H9 (cell line): Measurements from ENCODE around the gene ZFR2. TPM values are rescaled to one million over a fixed set of nuclear protein-coding genes. Genes with fewer than 3 reads are reported as not detected.

Experiments
- DNase-seq: peaks from one replicate; pipeline ENCODE4 v3.0.0-alpha.2; 2017
- H2AFZ ChIP-seq: one replicate; pipeline ENCODE4 v1.6.1; 2013; ENCODE audit warnings: mild to moderate bottlenecking, low read length, control low read depth, moderate library complexity
- H2AK5ac ChIP-seq: 2 replicates; pipeline ENCODE4 v1.6.1; 2013; ENCODE audit warnings: low read length, control low read depth, mixed read lengths; ENCODE audit not compliant: insufficient read length
- H2BK120ac ChIP-seq: one replicate; pipeline ENCODE4 v1.6.1; 2013; ENCODE audit warnings: low read depth, mild to moderate bottlenecking, low read length, control low read depth, inconsistent platforms; ENCODE audit not compliant: poor library complexity, severe bottlenecking
- H2BK12ac ChIP-seq: 2 replicates; pipeline ENCODE4 v1.6.1; 2013; ENCODE audit warnings: low read length, control low read depth, mixed read lengths, low read depth; ENCODE audit not compliant: insufficient read length
- H2BK15ac ChIP-seq: 2 replicates; pipeline ENCODE4 v1.6.1; 2013; ENCODE audit warnings: low read depth, low read length, control low read depth
- H2BK20ac ChIP-seq: one replicate; pipeline ENCODE4 v1.6.1; 2013; ENCODE audit warnings: low read depth, mild to moderate bottlenecking, low read length, control low read depth, inconsistent platforms; ENCODE audit not compliant: poor library complexity, severe bottlenecking
- H2BK5ac ChIP-seq: 2 replicates; pipeline ENCODE4 v1.6.1; 2013; ENCODE audit warnings: low read length, control low read depth, mixed read lengths; ENCODE audit not compliant: insufficient read length
- H3K14ac ChIP-seq: 2 replicates; pipeline ENCODE4 v1.6.1; 2013; ENCODE audit warnings: low read length, control low read depth; ENCODE audit not compliant: insufficient read depth
- H3K18ac ChIP-seq: 2 replicates; pipeline ENCODE4 v1.6.1; 2013; ENCODE audit warnings: low read depth, mild to moderate bottlenecking, mixed read lengths, low read length, control low read depth; ENCODE audit not compliant: insufficient read length
- H3K23ac ChIP-seq: 2 replicates; pipeline ENCODE4 v1.6.1; 2013; ENCODE audit warnings: low read length, control low read depth, mixed read lengths, low read depth; ENCODE audit not compliant: insufficient read length
- H3K23me2 ChIP-seq: 2 replicates; pipeline ENCODE4 v1.6.1; 2013; ENCODE audit warnings: low read depth, mild to moderate bottlenecking, mixed read lengths, low read length, control low read depth; ENCODE audit not compliant: insufficient read length, poor library complexity, severe bottlenecking
- H3K27ac ChIP-seq: 2 replicates; pipeline ENCODE4 v1.5.1; 2013; ENCODE audit warnings: low read length, control low read depth, mixed read lengths, low read depth; ENCODE audit not compliant: insufficient read length
- H3K27me3 ChIP-seq: 2 replicates; pipeline ENCODE4 v1.6.1; 2013; ENCODE audit warnings: low read length, control low read depth, inconsistent platforms; ENCODE audit not compliant: insufficient read depth
- H3K4ac ChIP-seq: 2 replicates; pipeline ENCODE4 v1.6.1; 2013; ENCODE audit warnings: low read depth, mild to moderate bottlenecking, control low read depth, inconsistent platforms, low read length, moderate library complexity
- H3K4me1 ChIP-seq: 2 replicates; pipeline ENCODE4 v1.6.1; 2013; ENCODE audit warnings: low read length, control low read depth, inconsistent platforms; ENCODE audit not compliant: insufficient read depth
- H3K4me2 ChIP-seq: 2 replicates; pipeline ENCODE4 v1.6.1; 2013; ENCODE audit warnings: low read length, control low read depth, mixed read lengths; ENCODE audit not compliant: insufficient read length, insufficient read depth
- H3K56ac ChIP-seq: 2 replicates; pipeline ENCODE4 v1.6.1; 2013; ENCODE audit warnings: low read depth, mild to moderate bottlenecking, mixed read lengths, low read length, control low read depth; ENCODE audit not compliant: insufficient read length
- H3K79me1 ChIP-seq: 2 replicates; pipeline ENCODE4 v1.6.1; 2013; ENCODE audit warnings: low read depth, mild to moderate bottlenecking, moderate library complexity, low read length, control low read depth, inconsistent platforms; ENCODE audit not compliant: insufficient read depth, poor library complexity, severe bottlenecking
- H3K79me2 ChIP-seq: 2 replicates; pipeline ENCODE4 v1.6.1; 2013; ENCODE audit warnings: low read length, control low read depth, inconsistent platforms; ENCODE audit not compliant: insufficient read depth
- H3K9ac ChIP-seq: 2 replicates; pipeline ENCODE4 v1.6.1; 2013; ENCODE audit warnings: low read length, control low read depth, mixed read lengths; ENCODE audit not compliant: insufficient read length; ENCODE audit errors: extremely low read depth
- H3K9me3 ChIP-seq: one replicate; pipeline ENCODE4 v1.6.1; 2013; ENCODE audit warnings: low read depth, low read length, inconsistent platforms; ENCODE audit not compliant: control insufficient read depth
- H3T11ph ChIP-seq: one replicate; pipeline ENCODE4 v1.6.1; 2013; ENCODE audit warnings: mild to moderate bottlenecking, low read length, control low read depth, inconsistent platforms
- H4K20me1 ChIP-seq: one replicate; pipeline ENCODE4 v1.6.1; 2013; ENCODE audit not compliant: control insufficient read depth, insufficient read length, insufficient read depth
- H4K5ac ChIP-seq: 2 replicates; pipeline ENCODE4 v1.6.1; 2013; ENCODE audit warnings: low read depth, mild to moderate bottlenecking, mixed read lengths, low read length, control low read depth; ENCODE audit not compliant: insufficient read length
- H4K8ac ChIP-seq: replicated peaks from 2 replicates; pipeline ENCODE4 v1.6.1; 2013; ENCODE audit warnings: low read length, control low read depth, mixed read lengths, low read depth; ENCODE audit not compliant: insufficient read length
- H4K91ac ChIP-seq: 2 replicates; pipeline ENCODE4 v1.6.1; 2013; ENCODE audit warnings: low read depth, mild to moderate bottlenecking, moderate library complexity, mixed read lengths, low read length, control low read depth; ENCODE audit not compliant: insufficient read length
- H3K27ac Mint-ChIP-seq, 3 experiments: 2 replicates in 2 of 3; 3 replicates in 1 of 3; pipeline ENCODE4 v1.8.0; 2020 to 2021; ENCODE audit warnings: mixed read lengths in 3 of 3, mild to moderate bottlenecking in 1 of 3, moderate library complexity in 1 of 3
- H3K27me3 Mint-ChIP-seq: 2 replicates; pipeline ENCODE4 v1.8.0; 2021; ENCODE audit warnings: low read depth, mild to moderate bottlenecking, moderate library complexity, mixed read lengths
- H3K36me3 Mint-ChIP-seq, 3 experiments: 2 replicates in 2 of 3; 3 replicates in 1 of 3; pipeline ENCODE4 v1.8.0; 2020 to 2021; ENCODE audit warnings: low read depth in 3 of 3, mixed read lengths in 3 of 3; ENCODE audit not compliant: insufficient read depth in 1 of 3
- H3K4me1 Mint-ChIP-seq, 2 experiments: 2 replicates each; pipeline ENCODE4 v1.8.0; 2020; ENCODE audit warnings: mixed read lengths in 2 of 2
- H3K4me3 Mint-ChIP-seq, 2 experiments: 2 replicates in 1 of 2; 3 replicates in 1 of 2; pipeline ENCODE4 v1.8.0; 2020 to 2021; ENCODE audit warnings: mild to moderate bottlenecking in 2 of 2, mixed read lengths in 2 of 2, moderate library complexity in 1 of 2
- H3K9me3 Mint-ChIP-seq, 2 experiments: 2 replicates in 1 of 2; 3 replicates in 1 of 2; pipeline ENCODE4 v1.8.0; 2020; ENCODE audit warnings: mild to moderate bottlenecking in 2 of 2, mixed read lengths in 2 of 2, moderate library complexity in 1 of 2
- CTCF ChIP-seq: fragments of 200-600 bp; sonication (generic); conservative IDR thresholded peaks from 3 replicates; pipeline ENCODE4 v1.8.0; 2021; ENCODE audit warnings: antibody characterized with exemption, mild to moderate bottlenecking
- WGBS: extraction: QIAGEN DNeasy Blood & Tissue Kit; methylation state at CpG from one replicate; pipeline ENCODE4 v1.1.7; 2013; ENCODE audit warnings: missing lambda C conversion rate, low lambda C conversion rate, mixed read lengths; ENCODE audit not compliant: insufficient read length; ENCODE audit errors: extremely low coverage; 5-methylcytosine and 5-hydroxymethylcytosine counted together
- total RNA-seq: library from RNA; stranded (reverse); gene quantifications from 2 replicates; pipeline ENCODE4 v1.2.1, GENCODE V29; 2021

ZFR2 gene
- total RNA-seq, 1 experiment from 2014 or later = 18.3 TPM

GRCh38 chr19:3826163-3826562 lies 42.7 kb downstream of the ZFR2 start:
- no peak overlapping the region for H3K56ac ChIP-seq
- no peaks in the 10 kb centered on the region for H3K23me2 ChIP-seq
- no peaks in the 10 kb centered on the region for H3K9me3 ChIP-seq
- Mint-ChIP-seq H3K27me3 (peaks cover 23% of the 10 kb centered on the region), H3K36me3 (no peaks in the 10 kb centered on the region; a peak in 1 of 7 replicates), H3K27ac (no peak overlapping the region), H3K4me3 (no peak overlapping the region), H3K9me3 (no peaks in the 10 kb centered on the region), H3K4me1 (no peaks in the 10 kb centered on the region; a peak in 1 of 4 replicates)
- H3K4me1 ChIP-seq = no peaks in the 10 kb centered on the region
- no peak overlapping the region for H2AK5ac ChIP-seq
- no peak overlapping the region for H3K9ac ChIP-seq
- H4K91ac ChIP-seq = no peak overlapping the region
- no peak overlapping the region for H2BK5ac ChIP-seq
- no peak overlapping the region for H2AFZ ChIP-seq
- no peak for TF ChIP-seq CTCF
- no peak overlapping the region for H3K4me2 ChIP-seq
- H4K8ac ChIP-seq = no peak overlapping the region
- H3K18ac ChIP-seq = no peak overlapping the region
- no peak overlapping the region for H3K23ac ChIP-seq
- no peak overlapping the region for H3K27ac ChIP-seq
- no peak overlapping the region for H2BK20ac ChIP-seq
- no peak overlapping the region for H3T11ph ChIP-seq
- no peaks in the 10 kb centered on the region for H3K79me2 ChIP-seq
- H3K4ac ChIP-seq = no peak overlapping the region
- no peak overlapping the region for H4K5ac ChIP-seq
- H3K79me1 ChIP-seq = no peaks in the 10 kb centered on the region
- no peak for DNase-seq
- H2BK12ac ChIP-seq = no peak overlapping the region
- no peak overlapping the region for H2BK15ac ChIP-seq
- no peaks in the 10 kb centered on the region for H3K27me3 ChIP-seq
- no peak overlapping the region for H3K14ac ChIP-seq
- no CpG with 5 or more reads among the region's 12 CpGs for WGBS
- no peaks in the 10 kb centered on the region for H4K20me1 ChIP-seq
- no peak overlapping the region for H2BK120ac ChIP-seq
